Measurements from ENCODE around the gene VEPH1. TPM values are rescaled to one million over a fixed set of nuclear protein-coding genes. Genes with fewer than 3 reads are reported as not detected.

The VEPH1 gene
- total RNA-seq, 1 experiment from 2014 or later: 25.0 TPM

DNA sequence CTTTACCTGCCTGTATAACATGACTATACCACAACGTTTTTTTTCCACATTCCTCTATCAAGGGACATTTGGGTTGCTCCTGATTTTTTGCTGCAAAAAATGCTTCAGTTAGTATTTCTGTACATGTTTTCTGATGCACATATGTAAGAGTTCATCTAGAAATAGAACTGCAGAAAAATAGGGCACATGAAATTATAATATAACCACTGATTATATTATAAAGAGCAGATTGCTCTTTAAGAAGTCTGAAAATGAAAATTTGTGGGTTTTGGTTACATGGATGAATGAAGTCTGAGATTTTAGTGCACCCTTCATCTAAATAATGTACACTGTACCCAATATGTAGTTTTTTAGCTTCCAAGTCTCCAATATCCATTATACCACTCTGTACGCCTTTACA lies 196.7 kb downstream of the VEPH1 start:
- no peak for DNase-seq (ENCODE audit: low spot score)

DNA sequence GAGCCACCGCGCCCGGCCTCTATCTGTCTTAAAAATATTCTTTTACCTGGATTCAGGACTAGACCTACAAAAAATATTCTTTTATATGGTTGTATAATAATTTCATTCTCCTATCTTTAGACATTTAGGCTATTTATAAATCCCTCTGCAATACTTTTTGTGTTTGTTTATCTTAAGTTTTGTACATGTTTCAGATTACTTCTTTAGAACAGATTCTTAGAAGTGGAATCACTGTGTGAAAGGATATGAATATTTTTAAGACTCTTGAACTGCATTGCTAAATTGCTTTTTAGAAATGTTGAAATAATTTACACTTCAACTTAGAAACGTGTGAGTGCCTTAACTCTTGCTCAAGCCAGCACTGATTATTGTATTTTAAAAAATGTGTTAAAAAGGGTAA lies 197.8 kb downstream of the VEPH1 start:
- no peak for DNase-seq (ENCODE audit: low spot score)

DNA sequence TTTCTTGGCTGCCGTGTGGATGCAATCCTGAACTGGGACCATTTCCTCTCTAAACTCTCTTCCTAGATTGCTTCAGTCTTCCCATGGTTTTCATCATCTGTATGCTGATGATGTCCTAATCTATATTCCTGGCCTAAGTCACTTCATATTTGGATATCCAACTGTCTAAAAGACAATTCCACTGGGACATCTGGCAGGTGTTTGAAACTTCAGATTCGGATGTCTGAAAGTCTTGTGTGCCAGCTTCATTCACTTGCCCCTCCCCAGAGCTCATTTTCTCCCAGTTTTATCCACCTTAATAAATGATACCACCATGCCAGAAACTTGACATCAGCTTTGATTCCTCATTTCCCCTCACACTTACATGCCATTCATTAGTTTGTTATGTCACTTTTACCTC lies 201.5 kb downstream of the VEPH1 start:
- DNase-seq (ENCODE audit: low spot score): no peak

DNA sequence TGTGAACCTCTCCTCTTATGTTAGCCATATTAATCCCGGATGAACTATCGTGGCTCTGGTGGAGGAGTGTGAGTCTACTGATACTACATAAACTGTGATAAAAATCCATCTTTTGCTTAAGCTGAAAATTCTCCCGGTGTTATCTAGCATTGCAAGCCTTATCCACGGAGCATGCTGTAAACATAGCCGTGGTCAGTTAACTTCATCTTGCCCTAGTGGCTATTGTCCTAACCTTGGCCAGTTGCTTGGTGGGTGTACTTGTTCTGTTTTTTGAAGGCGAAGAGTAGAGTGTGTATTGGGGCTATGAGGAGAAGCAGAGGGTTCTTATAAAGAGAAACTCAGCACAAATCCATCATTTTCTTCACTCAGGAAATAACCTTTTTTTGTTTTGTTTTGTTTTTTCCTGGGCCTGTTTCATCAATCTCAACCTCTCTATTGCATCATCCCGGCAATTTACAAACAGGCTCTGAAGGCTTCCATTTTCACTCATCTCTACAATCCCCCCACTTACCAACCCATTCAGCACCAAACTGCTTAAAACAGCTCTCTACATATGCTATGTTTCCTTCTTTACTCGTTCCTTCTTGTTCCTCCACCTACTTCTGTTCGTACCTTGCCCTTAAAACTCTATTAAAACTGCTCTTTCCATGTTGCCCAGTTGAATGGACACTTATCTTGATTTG lies 202.1 kb downstream of the VEPH1 start:
- DNase-seq (ENCODE audit: low spot score): no peak

DNA sequence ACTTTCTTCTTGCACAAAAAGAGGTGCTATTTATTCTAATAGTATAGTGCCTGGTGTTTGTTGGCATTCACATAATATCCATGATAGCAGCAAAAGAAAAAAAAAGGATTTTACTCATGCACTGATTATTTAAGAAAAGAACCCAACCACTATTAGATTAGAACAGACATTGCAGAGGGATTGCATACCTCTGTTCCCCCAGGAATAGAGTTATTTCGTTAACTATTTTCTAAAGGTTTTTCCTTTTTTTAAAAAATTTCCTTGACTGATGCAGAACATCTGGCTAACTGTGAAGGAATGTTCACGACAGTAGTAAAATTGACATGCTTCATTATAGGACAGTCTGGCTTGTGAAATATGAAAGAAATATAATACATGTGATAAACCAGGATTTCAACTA lies 203.1 kb downstream of the VEPH1 start:
- DNase-seq (ENCODE audit: low spot score): no peak

DNA sequence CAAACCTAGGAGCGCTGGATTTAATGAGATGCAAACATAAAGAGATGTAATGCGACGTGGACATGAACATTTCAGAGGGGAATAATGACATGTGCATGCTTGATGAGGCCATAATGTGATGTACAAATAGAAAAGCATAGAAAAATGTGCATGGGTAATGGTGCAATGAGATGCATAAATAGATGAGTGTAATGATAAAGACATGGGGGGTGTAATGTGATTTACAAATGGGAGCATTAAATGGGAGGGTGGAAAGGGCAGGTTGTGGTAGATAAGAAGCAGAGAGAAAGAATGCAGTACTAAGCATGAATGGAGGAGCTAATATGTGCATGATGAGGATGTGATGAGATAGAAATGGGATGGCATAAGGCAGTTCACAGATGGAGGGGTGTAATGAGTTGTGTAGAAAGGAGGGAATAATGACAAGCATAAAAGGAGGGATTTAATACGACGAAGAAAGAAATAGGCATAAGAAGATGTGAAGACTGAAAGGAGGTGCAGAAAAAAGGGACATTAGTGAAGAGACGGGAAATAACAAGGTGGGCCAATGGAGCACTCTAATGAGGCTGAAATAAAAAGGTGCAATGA lies 205.8 kb downstream of the VEPH1 start:
- no peak for DNase-seq (ENCODE audit: low spot score)

DNA sequence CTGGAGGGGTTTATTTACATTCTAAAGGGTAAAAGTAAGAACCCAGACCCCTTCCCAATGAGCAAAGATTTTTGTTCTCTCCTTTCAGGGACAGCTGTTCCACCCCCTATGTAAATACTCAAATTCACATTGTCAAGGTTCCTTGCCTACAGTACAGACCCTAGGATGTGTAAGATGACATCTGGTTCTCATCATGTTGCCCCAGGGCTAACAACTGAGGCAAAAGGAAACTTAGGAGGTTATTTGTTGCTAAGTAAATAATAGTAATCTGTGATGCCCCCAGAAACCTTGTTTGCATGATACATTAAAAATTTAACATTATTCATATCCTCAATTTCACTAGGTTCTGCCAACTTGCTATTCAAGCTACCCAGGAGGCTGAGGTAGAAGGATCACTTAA lies 208.3 kb downstream of the VEPH1 start:
- DNase-seq (ENCODE audit: low spot score): no peak

DNA sequence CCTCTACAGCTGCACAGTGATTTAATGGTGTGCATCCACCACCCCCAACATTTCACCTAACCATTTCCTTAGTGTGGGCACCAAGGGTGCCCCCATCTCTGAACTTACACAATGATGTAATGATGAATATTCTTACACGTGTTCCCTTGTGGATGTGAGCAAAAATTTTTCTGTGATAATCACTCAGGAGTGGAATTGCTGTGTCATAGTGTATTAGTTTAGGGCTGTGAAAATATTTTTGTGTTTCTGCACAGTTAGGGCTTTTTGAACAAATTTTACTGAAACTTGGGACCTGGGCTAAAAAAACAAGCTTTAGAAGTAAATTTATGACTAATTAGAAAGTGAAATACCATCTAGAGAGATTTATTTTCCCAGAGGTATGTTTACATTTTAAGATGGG lies 208.7 kb downstream of the VEPH1 start:
- DNase-seq (ENCODE audit: low spot score): peak; percentile 41

DNA sequence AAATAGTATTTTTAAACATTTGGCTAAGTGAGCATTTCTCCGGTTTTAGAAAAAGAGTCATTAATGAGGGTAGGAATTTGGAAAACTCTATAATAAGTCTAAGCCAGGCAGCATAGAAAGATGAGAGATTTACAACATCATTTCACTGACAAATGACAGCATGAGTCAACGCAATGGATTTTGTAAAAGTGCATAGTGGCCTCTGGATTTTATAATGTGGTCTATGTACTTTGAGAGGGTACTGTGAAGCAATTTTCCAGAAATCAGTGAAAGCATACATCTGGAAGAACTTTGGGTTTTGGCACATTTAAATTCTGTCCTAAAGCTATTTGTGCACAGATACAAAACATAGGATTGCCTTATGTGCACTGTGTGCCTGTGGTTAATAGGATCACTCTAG lies 212.4 kb downstream of the VEPH1 start:
- peak; percentile 73 for DNase-seq (ENCODE audit: low spot score)

DNA sequence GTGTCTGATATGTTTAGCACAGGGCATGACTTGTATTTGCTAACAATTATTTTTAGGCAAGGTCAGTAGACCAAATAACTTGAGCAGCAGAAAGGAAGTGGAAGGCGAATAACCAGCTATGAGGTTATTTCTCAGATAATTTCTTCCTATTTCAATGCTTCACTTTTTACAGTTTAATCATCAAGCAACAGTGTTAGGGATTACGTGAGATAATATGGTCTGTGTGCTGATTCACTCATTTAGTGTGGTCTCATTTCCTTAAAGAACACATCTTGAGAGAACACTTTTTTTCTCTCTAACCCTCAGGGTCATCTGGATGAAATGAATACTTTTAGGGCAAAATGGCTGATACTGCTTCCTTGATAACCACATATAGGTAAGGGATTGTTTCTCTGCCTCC lies 217.2 kb downstream of the VEPH1 start:
- no peak for DNase-seq (ENCODE audit: low spot score)

DNA sequence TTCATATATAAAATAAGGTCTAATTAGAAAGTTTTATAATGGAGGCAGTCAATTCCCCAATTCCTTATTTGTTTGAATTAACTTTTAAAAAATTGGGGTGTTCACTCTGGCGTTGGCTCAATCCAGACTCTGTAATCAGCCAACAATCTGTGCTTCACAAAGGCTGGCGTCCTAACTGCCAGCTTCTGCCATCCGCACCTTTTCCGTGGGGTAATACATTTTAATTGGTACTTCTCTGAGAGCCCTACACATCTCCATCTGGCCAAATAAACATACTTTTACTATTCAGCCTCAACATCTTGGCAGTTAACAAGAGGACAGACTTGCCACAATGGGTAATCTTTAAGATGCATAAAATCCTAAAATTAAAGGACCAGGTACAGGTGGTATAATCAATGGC lies 218.1 kb downstream of the VEPH1 start:
- DNase-seq (ENCODE audit: low spot score): no peak

DNA sequence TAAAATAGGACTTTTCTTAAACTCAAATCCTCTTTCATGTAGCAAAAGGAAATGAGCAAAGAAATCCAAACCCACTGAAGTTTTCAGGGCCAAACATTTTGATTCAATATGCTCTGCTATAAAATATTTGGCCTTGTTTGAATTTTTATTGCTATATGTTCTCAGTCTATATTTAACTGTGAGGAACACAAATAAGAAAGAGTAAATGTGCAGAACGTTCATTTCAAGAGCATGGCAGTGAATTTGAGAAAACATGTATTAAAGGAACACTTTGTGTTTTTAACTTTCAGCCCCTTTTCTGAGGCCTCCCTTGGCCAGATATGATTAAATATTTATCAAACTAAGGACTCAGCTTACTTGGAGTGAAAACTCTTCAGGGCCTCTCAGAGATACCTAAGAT lies 218.5 kb downstream of the VEPH1 start:
- no peak for DNase-seq (ENCODE audit: low spot score)

DNA sequence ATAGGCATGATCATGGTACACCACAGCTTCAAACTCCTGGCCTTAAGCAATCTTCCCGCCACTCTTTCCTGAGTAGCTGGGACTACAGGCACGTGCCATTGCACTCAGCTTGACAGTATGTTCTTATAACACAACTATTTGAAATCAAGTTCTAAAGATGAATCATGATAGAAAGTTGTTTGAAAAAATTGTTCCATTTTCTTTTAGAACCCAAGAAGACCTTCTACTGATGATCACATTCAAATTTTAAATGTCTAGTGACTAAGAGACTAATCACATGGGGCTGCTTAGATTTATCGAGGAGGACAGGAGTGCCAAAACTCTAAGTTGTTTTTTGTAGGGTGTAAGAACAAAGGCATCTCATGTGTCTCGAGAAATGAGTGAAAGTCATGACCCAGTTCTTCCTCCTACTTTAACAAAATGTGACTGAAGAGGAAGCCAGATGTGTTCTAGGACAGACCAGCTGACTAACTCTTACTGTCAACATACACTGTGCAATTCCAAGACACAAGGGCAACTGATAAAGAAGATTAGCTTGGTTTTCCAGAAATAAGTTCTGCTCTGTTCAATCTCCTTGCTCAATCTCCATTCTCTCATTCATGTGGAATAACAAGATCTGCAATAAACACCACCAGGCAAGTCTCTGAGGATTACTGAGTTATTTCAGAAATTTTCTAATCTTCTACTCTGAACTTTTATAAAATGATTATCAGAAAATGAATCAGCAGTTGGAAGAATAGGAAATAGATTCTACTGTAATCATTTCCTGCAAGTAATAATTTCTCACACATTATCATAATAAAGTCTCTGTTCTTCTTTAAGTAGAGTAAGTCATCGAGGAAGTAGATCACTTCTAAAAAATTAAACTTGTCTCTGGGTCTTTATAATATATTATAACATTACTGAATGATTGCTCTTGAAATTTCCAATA lies 220.7 kb downstream of the VEPH1 start:
- DNase-seq (ENCODE audit: low spot score): peak; percentile 84

DNA sequence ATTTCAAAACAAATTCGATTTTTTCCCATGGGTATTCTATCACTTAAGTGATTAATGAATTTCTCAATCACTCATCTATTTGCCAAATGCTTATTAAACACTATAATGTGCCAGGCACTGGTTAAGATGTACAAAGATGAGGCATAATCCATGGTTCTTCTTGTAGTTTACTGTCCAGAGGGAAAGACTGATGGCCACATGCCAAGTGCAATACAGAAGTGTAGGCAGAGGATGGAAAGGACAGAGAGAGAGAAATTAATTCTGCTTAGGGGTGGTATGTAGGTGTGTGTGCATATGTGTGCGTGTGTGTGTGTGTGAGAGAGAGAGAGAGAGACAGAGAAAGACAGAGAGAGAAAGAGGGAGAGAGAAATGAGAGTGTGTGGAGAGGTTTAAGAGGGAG lies 222.4 kb downstream of the VEPH1 start:
- DNase-seq (ENCODE audit: low spot score): no peak

DNA sequence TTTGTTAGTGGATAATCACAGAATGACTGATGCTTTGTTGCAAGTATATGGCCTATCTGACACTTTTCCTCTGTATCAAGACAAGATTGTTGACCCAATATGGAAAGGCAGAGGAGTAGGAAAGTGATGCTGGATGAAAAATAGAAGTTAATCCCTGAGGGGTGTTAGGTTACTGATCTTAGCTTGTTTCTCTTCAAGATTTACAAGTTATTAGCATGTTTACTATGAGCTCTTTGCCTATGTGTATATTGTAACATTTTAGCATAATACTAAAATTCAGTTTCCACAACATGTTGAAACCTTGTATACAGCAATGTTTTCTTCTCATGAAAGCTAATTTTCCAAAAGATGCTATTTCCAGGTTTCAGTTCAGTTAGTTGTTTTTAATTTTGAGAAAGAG lies 222.9 kb downstream of the VEPH1 start:
- no peak for DNase-seq (ENCODE audit: low spot score)

DNA sequence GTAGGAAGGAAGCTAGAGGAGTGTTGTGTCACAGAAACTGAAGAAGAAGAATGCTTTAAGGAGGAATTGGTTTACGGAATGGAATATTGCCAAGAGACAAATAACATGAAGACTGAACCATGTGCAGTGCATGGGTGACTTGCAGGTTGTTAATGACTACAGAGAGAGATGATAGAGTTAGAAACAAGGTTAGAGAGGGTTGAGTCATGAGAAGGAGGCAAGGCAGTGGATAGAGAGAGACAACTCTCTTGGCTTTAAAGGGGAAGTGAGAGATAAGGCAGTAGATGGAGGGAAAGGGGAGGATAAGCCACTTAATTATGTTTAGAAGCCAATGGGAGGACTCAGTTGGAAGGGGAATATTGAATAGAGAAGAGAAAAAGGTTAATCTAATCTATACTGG lies 224.0 kb downstream of the VEPH1 start:
- DNase-seq (ENCODE audit: low spot score): no peak

DNA sequence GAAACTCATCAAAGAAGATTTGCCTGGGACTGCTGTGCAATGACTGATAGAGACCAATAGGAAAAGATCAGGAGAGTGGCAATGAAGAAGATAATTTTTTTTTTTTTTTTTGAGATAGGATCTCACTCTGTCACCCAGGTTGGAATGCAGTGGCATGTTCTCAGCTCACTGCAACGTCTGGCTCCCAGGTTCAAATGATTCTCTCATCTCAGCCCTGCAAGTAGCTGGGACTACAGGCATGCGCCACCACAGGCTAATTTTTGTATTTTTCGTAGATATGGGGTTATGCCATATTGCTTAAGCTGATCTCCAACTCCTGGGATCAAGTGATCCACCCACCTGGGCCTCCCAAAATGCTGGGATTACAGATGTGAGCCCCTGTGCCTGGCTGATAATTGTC lies 226.4 kb downstream of the VEPH1 start:
- DNase-seq (ENCODE audit: low spot score): no peak

DNA sequence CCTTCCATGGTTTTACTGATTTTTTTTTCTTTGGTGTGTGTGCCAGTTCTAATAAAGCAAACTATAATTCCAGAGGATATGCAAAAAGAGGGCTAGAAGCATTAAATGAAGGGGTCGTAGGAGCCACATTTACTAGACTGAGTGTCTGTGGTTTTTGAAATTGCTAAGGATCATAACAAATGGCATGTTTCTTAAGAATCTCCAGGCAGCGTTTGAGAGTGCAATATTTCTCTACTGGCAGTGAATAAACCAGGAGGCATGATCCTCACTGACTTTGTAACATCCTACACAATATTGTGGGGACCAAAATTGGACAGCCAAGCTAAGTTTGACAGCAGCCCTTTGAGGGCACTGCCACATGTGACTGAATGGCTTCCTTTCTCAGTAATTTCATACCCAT lies 227.4 kb downstream of the VEPH1 start:
- DNase-seq (ENCODE audit: low spot score): no peak

DNA sequence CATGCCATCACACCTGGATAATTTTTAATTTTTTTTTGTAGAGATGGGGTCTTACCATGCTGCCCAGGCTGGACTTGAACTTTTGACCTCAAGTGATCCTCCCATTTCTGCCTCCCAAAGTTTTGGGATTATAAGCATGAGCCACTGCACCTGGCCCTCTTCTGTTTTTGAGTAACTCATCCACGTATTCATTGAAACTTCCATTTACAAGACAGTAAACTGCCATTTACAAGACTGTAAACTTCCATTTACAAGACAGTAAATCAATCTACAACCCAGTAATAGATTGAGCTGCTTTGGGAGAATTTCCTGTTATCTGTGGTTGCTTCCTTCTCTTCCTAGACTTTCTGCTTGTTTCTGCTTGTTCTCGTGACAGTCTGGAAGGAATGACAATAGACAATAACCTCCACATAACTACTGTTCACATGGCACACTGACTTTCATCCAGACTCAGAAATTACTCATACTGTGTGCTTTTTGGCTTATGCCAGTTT lies 228.5 kb downstream of the VEPH1 start:
- DNase-seq (ENCODE audit: low spot score): peak; percentile 31

DNA sequence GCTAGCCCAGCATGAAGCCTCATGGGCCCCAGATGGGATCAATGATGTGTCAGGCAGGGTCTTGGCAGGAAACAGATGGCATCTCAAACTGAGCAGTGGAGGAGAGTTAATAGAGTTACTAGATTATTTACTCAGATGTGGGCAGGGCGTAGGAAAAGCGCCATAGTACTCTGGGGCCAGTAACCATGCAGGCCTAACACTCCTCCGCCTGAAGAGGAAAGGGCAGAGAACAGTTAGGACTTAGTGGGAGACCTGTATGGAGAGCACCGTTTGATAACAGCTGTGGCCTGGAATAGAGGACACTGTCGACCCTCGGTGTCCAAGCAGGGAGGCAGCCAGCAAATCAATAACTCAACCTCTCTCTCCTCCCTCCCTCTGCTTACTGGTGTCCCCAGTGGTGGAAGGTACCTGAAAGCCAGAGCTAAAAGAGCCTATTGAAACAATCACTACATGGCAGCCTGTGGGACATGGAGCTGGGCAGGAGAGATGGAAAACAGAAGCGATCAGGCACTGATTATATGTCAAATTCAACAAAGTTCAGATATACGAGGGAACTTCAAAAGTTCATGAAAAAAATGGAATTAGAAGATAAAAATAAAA lies 231.8 kb downstream of the VEPH1 start:
- no peak for DNase-seq (ENCODE audit: low spot score)

DNA sequence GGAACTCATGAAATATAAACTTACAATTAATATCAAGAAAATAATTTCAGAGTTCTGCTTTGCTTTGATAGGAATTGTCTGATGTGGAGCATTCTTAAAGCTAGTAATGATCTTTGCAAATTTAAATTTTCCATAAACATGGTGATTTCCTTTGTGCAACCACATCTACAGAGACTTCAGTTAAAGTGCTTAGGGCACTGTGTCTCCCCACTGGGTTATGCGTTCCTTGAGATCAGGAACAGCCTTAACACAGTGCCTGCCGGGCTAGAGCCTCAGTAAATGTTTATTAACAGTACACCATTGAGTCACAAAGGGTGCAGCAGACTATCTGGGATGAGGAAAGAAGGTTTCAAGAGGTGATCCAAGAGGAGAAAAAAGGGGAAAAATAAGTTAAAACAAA lies 235.2 kb downstream of the VEPH1 start:
- no peak for DNase-seq (ENCODE audit: low spot score)

DNA sequence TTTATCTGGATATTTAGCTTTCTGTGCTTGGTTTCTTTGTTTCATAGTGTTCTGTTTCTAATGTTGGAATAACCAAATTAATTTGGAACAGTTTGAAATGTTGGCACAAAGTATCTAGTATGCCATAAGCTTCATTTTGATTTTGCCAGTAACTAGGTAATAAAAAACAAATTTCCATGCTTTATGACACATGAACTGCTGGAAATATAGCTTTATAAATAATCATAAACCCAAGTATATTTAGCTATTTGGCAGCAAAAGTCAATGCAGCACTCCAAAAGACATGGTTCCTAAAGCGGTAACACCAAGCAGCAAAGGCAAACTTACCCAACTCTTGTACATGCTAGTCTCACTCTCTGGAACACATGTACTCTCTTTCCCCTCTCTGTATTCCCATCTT lies 237.3 kb downstream of the VEPH1 start:
- no peak for DNase-seq (ENCODE audit: low spot score)
